GM12878 (cell line): ENCODE data around the gene PLXDC1.

Source experiments
- SMC3 ChIP-seq: IDR thresholded peaks from 2 replicates; pipeline ENCODE4 v1.6.1; 2011; ENCODE audit warnings: low read length, improper control_type of control experiment, borderline replicate concordance
- ZSCAN29 ChIP-seq: fragments of 450-650 bp; IDR thresholded peaks from 2 replicates; pipeline ENCODE4 v1.6.1; 2017; ENCODE audit warnings: mild to moderate bottlenecking, moderate library complexity

- TF ChIP-seq SMC3 (no peak), ZSCAN29 (no peak)
Measured at GRCh38 chr17:39097150-39097519, 54.3 kb downstream of the PLXDC1 start.
